DND-41 (cell line): Measurements from ENCODE around the gene ANGPTL8.

Experiments used
- EZH2 ChIP-seq: IDR thresholded peaks from 3 replicates; pipeline ENCODE4 v1.6.1; 2012; ENCODE audit warnings: borderline replicate concordance, low read depth, mild to moderate bottlenecking, moderate library complexity, low read length, inconsistent platforms; ENCODE audit not compliant: severe bottlenecking
- TF ChIP-seq, protein P1 (sequence below): IDR thresholded peaks from 2 replicates; pipeline ENCODE4 v1.5.1; 2012; ENCODE audit warnings: borderline replicate concordance, low read length, moderate library complexity, mild to moderate bottlenecking; ENCODE audit not compliant: poor library complexity, severe bottlenecking; ENCODE audit errors: extremely low read depth

DNA sequence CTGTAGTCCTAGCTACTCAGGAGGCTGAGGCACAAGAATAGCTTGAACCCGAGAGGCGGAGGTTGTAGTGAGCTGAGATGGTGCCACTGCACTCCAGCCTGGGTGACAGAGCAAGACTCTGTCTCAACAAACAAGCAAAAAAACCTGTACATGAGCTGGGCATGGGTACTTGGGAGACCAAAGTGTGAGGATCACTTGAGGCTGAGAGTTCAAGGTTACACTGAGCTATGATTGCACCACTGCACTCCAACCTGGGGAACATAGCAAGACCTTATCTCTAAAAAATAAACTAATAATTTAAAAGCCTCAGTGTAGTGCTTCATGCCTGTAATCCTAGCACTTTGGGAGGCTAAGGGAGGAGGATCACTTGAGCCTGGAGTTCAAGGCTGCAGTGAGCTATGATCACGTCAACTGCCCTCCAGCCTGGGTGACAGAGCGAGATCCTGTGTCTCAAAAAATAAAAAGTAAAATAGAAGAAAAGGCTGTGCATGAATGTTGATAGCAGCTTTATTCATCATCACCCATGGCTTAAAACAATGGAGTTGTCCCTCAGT lies 35.2 kb downstream of the ANGPTL8 start:
- TF ChIP-seq, protein P1, sequence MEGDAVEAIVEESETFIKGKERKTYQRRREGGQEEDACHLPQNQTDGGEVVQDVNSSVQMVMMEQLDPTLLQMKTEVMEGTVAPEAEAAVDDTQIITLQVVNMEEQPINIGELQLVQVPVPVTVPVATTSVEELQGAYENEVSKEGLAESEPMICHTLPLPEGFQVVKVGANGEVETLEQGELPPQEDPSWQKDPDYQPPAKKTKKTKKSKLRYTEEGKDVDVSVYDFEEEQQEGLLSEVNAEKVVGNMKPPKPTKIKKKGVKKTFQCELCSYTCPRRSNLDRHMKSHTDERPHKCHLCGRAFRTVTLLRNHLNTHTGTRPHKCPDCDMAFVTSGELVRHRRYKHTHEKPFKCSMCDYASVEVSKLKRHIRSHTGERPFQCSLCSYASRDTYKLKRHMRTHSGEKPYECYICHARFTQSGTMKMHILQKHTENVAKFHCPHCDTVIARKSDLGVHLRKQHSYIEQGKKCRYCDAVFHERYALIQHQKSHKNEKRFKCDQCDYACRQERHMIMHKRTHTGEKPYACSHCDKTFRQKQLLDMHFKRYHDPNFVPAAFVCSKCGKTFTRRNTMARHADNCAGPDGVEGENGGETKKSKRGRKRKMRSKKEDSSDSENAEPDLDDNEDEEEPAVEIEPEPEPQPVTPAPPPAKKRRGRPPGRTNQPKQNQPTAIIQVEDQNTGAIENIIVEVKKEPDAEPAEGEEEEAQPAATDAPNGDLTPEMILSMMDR: no peak
- no peak for TF ChIP-seq EZH2
